HG03064 (cell line): ENCODE results near the gene ATOSB.
A peak's percentile ranks its signal among the peaks of the same experiment; 100 is the strongest.
"Not testable (repeated sequence)": the region's sequence is repeated elsewhere in the genome, so short reads cannot be mapped to it uniquely, and the experiment has no call there.

Source experiments
- ATAC-seq: cut with Tn5 transposase; IDR thresholded peaks from one replicate; pipeline ENCODE4 v1.9.1; 2021; ENCODE audit warnings: low read depth; ENCODE audit not compliant: unreplicated experiment

The ATOSB gene, protein sequence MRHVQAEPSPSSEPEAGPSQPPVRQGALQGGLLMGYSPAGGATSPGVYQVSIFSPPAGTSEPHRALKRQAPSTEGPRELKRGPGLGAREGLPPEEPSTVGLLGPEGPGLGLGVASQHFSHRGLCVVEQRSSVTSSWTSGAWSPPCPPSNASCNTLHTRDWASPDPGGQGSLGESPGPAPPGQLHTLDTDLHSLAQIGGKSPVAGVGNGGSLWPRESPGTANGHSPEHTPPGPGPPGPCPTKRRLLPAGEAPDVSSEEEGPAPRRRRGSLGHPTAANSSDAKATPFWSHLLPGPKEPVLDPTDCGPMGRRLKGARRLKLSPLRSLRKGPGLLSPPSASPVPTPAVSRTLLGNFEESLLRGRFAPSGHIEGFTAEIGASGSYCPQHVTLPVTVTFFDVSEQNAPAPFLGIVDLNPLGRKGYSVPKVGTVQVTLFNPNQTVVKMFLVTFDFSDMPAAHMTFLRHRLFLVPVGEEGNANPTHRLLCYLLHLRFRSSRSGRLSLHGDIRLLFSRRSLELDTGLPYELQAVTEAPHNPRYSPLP

DNA sequence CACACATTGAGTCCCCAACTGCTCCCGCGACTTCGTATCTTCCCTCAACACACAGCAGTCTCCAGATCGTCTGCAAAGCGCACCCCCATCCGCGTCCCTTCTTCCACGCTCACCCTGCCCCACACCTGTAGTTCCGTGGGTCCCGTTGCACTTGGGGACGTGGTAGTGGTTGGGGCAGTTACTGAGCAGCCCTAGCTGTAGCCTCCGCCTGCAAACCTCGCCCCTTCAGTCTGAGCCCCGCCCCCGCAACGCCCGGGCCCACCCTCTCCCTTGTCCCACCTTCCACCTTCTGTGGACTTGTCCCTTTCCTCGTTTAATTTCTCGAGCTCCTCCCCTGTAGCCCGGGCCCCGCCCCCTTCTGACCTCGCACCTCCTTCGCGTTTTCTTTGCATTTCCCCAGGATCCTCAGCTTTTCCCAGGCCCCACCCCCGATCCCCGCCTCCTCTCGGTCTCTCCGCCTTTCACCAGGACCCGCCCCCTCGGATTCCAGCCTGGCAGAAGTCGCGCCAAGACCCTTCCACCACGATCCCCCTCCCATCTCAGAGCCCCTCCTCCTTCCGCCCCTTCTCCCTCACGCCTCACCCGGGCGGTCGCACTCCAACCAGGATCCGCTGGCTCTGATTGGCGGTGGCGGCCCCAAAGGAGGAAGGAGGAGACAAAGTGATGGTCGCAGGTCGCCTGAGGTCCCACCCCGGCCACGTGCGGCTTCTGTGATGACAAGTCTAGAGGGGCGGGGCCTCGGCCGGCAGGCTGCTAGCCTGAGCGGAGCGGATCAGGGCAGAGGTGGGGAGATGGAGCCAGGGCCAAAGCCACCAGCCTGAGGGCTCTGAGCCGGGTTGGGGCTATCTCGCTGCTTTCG, at the start of gene ATOSB:
Gene ATOSB, minus strand, starts transcription at position 183 of the 859 bp plus-strand sequence. CDS start 7,588 bp downstream, outside the sequence.
- ATAC-seq = peak; percentile 56

- ATAC-seq = no peak
These were observed 49.0 kb upstream of the ATOSB start for GRCh38 chr9:35164711-35165110.

DNA sequence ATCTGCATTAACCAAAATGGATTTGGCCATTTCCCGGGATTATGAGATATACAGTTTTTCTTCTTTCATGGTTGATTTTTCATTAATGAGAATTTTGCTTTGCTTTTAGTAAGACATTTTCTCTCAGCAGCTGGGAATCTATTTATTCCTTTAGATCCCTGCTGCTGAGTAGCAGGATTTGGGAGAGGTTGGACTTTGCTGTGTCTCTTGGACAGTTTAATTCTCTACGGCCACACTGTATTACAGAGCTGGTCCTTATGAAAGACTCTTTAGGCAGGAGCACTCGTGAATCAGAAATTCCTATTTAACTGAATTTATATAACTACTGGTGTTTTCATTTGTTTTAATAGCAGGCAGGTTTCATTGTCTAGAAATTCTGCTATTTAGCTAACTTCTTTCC, 47.8 kb upstream of the ATOSB start:
- no peak for ATAC-seq

DNA sequence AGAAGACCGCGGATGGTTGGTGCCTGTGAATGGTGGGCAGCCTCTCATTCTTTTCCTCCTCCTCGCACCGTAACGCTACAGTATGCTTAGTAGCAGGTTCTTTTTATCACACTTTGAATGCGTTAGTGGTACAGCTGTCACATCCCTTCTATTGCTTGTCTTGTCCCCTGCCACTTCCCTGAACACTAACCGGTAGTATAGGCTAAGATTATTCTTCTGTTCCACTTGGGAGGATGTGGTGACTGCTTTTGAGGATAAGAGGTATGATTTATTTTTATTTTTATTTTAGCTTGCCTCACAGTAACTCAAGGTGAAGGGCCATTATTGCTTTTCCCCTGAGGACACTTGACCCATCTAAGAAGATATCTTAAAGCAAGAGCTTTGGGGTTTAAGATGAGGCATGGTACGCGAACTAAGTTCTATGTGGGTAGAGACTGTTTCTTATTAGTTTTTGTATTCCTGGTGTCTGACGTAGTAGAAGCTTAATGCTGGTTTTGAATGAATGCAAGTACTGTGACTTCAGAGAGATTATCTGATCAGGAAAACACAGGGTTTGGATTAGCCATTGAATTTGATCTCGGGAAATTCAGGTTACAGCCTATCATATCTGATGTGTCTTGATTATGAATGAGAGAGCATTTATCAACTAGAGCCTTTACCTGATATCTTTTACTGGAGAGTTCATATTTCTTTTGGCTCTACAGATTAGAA, 47.1 kb upstream of the ATOSB start:
- no peak for ATAC-seq

DNA sequence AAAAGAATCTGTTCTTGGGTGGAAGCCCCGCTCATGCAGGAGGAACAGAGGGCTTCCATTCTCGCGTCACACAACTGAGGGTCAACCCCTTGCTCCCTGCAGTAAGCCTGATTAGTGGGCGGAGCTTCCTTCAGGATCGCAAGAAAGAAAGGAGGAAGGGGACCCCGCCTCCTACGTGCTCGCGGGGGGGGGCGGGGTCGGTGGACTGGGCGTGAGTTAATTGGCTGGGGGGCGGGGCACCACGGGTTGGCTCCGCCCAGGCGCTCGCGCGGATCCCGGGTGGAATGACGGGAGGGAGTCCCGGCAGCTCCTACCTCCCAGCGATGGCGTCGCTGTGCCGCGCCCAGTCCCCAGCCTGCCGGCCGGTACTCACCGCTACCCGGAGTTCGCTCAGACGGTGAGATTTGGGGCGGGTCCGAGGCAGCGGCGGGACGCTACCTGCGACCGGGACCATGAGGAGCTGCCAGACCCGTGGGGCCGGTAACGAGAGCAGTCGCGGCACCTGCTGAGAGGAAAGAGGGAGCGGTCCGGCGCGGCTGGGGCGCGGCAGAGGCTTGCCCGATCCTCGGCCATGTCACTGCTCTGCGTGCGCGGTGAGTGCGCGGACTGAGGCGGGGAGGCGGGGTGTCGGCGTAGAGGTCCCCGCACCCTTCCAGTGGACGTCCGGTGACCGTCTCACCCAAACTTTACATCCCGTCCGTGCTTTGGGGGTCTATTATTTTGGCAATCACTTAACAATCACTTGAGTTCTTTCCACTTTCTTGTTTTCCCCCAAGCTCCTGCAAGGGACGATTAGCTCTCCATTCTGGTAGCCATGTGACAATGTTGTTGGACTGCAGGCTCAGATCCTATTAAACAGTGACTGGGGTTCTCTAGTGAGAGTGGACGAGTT, 46.3 kb upstream of the ATOSB start, which contains the start of gene UNC13B:
Gene UNC13B, plus strand, starts transcription at position 297 of the 892 bp plus-strand sequence. Its CDS starts 275 bp downstream, at position 572.
- peak; percentile 72 for ATAC-seq

- no peak for ATAC-seq
These were observed 43.0 kb upstream of the ATOSB start for GRCh38 chr9:35158501-35159280.

GRCh38 chr9:35157836-35158235, 42.2 kb upstream of the ATOSB start:
- not testable (repeated sequence) for ATAC-seq

GRCh38 chr9:35156781-35157180, 41.1 kb upstream of the ATOSB start:
- ATAC-seq = no peak

DNA sequence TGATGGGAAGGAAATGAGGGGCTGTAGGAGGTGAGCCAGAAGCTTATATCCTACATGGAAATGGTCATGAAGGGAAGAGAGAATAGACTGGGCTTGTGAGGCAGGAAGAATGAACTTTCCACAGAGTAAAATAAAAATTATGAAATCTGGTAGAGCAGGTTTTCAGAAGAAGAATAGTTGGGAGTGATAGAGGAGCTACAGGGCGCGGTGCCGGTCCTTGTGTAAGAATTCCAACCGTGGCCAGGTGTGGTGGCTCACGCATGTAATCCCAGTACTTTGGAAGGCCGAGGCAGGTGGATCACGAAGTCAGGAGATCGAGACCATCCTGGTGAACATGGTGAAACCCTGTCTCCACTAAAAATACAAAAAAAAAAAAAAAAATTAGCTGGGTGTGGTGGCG, 37.3 kb upstream of the ATOSB start:
- no peak for ATAC-seq

DNA sequence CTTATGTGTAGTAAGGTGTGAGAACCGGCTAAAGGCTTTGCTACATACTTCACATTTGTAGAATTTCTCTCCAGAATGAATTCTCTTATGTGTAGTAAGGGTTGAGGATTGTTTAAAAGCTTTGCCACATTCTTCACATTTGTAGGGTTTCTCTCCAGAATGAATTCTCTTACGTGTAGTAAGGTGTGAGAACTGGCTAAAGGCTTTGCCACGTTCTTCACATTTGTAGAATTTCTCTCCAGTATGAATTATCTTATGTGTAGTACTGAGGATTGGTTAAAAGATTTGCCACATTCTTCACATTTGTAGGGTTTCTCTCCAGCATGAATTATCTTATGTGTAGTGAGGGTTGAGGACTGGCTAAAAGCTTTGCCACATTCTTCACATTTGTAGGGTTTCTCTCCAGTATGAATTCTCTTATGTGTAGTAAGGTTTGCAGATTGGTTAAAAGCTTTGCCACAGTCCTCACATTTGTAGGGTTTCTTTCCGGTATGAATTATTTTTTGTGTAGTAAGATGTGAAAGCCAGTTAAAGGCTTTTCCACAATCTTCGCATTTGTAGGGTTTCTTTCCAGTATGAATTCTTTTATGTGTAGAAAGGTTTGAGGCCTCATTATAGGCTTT, 32.4 kb upstream of the ATOSB start:
- ATAC-seq = not testable (repeated sequence)

GRCh38 chr9:35142037-35142436, 26.4 kb upstream of the ATOSB start:
- ATAC-seq = no peak

GRCh38 chr9:35140093-35140492, 24.4 kb upstream of the ATOSB start:
- no peak for ATAC-seq

- ATAC-seq = no peak
These were observed 21.2 kb upstream of the ATOSB start for GRCh38 chr9:35136866-35137265.

DNA sequence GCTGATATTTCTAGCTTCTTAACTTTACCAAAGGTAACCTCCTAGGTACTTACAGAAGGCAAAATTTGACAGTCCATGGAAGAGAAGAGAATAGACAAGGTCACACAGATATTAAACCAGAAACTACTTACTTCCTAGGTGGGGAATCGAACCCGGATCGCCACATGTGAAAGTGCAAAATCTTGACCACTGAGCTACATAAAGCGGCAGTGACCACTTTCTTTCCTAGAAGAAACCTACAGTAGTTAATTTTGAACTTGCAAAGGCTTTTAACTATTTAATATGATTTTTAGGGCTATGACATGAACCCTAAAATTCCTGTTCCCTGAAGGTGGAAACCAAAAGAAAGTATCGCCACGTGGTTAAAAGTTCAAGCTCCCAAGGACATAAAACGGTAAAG, 20.3 kb upstream of the ATOSB start:
- no peak for ATAC-seq

DNA sequence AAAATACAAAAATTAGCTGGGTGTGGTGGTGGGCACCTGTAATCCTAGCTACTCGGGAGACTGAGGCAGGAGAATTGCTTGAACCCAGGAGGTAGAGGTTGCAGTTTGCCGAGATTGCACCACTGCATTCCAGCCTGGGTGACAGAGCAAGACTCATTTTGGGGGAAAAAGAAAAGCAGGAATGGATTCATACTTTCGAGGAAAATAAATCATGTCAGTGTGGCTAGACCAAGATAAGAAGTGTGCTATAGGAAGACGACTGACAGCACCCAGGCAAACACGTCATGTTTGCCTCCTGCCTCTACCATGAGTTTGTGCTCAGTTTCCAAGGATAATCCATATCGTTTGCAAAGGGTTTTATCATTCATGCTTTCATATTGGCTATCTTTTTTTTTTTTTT, 19.3 kb upstream of the ATOSB start:
- ATAC-seq = no peak

- ATAC-seq = no peak
These were observed 1.4 kb upstream of the ATOSB start for GRCh38 chr9:35116898-35117551.

GRCh38 chr9:35116539-35116897, 856 bp upstream of the ATOSB start:
- no peak for ATAC-seq
